CD4-positive, alpha-beta T cell treated with Interleukin-17A for 1 hour (primary cell): Measurements from ENCODE around the gene OBSCN.
"Not testable (repeated sequence)": the region's sequence is repeated elsewhere in the genome, so short reads cannot be mapped to it uniquely, and the experiment has no call there.

Source experiments
- DNase-seq: peaks from one replicate; pipeline ENCODE4 v3.0.0-alpha.2; 2020

Gene OBSCN

DNA sequence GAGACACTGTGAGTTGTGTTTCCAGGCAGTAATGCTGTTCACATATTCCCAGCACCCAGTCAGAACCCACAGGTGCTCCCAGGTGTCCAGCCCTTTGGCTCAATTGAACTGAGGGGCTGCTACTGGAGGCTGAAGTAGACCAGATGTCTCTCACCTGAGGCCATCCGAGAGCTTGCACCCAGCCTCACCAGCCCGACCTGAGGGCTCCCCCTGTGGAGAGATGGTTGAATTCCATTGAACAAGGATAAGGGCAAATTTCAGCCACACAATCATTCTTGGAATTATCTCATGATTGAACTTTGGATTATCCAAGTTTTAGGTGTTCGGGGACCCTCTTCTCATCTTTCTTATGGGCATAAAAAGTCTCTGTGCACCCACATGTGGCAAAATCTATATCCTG lies 52.1 kb downstream of the OBSCN start:
- DNase-seq: no peak

DNA sequence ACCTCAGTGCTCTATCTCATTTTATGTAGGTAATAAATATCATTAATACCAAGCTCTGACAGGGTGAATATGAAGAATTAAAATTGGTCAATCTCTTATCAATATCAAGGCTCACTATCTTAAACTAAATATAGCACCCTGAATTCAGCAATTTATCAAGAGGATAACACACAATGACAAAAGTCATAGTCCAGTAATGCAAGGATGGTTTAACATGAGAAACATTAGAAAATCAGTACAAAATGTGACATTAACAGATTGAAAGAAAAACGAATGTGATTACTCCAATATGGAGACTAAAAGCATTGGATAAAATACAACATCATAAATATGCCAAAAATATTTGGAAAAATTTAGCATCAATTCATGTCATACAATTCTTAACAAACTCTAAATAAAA lies 53.9 kb downstream of the OBSCN start:
- no peak for DNase-seq

DNA sequence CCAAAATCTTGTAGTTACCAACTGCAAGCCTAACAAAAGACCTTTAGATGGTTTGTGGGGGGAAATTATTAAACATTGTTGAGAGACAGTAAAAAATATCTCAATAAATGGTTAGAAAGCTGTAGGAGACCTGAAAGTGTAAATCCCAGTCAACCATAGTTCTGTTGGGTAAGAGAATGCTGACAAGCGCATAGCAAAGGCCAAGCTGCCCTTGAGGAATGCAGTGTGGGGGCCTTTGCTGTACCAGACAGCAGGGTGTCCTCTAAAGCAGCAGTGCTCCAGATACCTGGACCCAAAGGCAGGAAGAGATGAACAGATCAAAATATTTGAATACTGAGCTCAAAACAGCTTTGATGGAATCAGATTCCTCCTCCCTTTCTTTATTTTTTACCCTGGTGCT lies 54.6 kb downstream of the OBSCN start:
- DNase-seq: no peak

DNA sequence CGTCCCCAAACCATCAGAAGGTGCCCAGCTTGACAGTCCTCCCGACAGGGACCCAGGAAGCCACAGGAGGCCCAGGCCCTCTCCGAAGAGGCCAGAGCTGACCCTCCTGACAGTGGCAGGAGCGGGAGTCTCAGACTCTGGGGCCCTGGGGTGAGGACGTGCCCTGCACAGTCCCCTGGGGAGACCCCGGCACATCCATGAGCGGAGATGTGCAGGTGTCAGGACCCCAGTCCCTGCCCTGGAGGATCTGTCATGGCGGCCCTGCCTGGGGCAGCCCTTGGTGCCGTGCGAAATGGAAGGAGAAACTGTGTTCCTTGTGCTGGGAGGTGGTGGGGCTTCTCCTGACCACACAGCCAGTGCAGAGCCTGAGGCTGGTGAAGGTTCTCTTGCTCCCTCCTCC lies 55.8 kb downstream of the OBSCN start:
- DNase-seq: no peak

DNA sequence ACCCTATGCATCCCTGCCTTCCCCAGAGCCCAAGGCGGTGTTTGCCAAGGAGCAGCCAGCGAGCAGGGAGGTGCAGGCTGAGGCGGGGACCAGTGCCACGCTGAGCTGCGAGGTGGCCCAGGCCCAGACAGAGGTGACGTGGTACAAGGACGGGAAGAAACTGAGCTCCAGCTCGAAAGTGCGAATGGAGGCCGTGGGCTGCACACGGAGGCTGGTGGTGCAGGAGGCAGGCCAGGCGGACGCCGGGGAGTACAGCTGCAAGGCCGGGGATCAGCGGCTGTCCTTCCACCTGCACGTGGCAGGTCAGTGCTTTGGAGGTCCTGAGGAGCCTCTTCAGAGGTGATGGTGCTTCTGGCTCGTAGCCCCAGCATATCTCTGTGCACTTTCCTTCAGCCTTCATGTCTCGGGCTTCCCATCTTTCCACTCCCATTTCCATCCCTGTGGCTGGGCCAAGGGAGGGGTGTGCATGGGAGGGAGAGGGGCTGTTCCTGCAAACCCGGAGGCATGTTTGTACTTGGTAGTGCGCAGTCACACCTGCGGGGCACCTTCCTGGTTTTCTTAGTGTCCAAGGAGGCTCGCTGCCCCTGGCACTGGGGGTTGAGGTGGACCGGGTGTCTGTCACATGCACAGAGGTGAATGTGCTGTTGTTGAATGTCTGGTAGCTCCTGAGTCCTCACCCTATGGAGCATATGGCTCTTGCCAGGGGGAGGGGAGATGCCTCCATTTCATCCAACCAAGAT lies 56.4 kb downstream of the OBSCN start:
- no peak for DNase-seq

DNA sequence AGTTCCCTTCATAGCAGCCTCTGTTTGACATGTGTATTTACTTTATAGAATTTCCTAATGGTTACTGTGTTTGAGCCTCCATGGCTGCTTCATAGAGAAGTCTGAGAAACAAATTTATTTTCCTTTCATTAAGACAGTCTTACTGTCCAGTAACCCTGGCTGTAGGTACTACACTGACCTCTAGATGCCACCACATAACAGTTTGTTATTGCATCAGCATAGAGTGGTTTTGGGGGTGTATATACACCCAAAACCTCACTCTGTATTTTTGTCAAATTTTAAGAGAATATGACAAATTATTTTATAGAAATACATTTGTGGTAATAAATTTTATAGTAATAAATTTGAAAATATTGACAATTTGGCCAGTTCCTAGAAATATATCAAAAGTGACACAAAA lies 57.3 kb downstream of the OBSCN start:
- DNase-seq: no peak

DNA sequence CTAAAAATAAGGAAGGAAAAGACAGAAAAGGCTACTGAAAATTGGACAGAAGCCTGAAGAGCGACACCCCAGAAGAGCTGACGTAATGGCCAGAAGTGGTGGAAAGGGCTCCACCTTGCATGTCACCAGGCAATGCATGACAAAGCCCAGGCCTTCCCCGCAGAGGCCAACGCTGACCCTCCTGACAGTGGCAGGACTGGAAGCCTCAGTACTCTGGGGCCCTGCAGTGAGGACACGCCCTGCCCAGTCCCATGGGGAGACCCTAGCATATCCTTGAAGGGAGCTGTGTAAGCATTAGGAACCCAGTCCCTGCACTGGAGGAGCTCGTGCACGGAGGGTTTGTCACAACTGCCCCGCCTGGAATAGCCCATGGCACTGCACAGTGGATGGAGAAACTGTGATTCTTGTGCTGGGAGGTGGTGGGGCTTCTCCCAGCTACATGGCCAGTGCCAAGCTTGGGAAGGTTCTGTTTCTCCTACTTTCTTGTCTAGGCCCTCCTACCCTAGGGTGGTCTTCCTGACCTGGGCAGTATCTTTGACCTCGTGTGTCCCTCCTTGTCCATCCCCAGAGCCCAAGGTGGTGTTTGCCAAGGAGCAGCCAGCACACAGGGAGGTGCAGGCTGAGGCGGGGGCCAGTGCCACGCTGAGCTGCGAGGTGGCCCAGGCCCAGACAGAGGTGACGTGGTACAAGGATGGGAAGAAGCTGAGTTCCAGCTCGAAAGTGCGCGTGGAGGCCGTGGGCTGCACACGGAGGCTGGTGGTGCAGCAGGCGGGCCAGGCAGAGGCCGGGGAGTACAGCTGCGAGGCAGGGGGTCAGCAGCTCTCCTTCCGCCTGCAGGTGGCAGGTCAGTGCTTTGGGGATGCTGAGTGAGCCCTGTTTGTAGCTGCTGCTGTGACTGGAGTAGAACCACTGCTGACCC lies 60.4 kb downstream of the OBSCN start:
- DNase-seq: no peak

DNA sequence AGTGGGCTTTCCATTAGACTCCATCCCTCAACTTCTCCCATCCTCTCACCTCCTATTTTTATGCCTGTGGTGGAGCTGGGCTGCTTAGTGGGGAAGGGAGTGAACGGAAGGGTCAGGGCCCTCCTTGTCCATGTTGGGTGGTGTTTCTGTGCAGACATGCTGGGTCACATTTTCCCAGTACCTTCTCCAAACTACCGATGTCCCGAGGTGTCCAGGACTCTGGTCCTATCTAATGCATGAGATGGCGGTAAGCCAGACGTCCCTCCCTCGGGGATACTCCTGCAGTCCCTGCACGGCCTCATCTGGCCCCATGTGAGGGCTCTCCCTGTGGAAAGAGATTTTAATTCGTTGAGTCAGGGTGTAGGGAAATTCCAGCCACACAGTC lies 61.0 kb downstream of the OBSCN start:
- DNase-seq: no peak

DNA sequence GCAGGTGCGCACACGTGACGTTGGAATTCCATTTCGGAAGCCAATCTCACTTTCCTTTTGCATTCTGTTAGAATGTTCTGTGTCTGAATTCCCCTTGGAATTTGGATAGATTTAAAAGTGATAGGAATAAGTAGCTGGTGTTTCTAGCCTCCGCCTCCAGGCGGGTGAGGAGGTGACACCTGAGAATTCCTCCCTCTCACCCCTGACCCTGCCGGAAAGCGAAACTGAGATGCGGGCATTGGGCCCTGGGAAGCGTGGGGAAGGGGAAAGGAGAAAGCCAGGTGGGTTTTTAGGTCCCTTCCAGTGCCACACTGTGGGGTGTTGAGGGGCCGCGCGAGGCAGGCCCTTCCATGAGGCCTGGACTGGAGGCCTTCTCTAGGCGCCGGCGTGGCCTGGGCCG lies 61.6 kb downstream of the OBSCN start:
- not testable (repeated sequence) for DNase-seq

DNA sequence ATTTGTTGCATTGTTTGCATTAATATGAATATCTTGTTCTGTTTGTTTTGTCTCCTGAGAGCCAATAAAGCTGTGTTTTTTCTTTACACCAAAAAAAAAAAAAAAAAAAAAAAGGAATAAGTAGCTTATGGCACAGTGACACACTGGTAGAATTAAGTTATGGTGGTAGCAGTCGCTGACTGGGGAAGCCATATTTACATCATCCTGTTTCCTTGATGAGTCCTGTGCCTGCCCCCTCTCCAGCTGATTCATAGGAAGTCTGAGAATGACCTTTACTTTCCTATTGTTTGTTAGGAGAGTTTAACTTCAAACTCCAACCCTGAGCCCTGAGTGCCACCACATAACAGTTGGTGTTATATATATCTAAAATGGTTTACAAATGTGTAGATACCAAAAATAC lies 62.2 kb downstream of the OBSCN start:
- DNase-seq: no peak

DNA sequence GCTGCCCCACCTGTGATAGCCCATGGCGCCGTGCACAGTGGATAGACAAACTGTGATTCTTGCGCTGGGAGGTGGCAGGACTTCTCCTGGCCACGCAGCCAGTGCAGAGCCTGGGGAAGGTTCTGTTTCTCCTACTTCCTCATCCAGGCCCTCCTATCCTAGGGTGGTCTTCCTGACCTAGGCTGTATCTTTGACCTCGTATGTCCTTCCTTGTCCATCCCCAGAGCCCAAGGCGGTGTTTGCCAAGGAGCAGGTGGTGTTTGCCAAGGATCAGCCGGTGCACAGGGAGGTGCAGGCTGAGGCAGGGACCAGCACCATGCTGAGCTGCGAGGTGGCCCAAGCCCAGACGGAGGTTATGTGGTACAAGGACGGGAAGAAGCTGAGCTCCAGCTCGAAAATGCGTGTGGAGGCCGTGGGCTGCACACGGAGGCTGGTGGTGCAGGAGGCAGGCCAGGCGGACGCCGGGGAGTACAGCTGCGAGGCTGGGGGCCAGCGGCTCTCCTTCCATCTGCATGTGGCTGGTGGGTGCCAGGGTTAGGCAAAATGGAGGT lies 63.9 kb downstream of the OBSCN start:
- DNase-seq: no peak

DNA sequence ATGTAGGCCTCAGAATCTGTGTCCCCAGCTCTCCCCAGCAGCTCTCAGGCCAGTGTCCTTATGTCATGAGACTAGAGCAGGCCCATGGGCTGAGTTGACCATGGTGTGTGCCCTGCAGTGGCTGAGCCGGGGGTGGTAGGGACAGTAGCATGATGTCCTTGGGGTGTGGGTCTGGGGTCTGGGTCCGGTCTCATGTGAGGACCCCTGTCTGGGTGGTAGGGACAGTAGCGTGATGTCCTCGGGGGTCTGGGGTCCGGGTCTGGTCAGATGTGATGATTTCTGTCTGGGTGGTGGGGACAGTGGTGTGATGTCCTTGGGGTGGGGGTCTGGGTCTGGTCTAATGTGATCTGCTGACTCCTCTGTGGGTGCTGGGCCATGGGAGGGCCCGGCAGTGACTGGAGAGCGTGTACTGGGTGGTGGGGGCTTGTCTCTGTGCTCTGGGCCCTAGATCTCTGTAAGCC lies 64.5 kb downstream of the OBSCN start:
- no peak for DNase-seq

DNA sequence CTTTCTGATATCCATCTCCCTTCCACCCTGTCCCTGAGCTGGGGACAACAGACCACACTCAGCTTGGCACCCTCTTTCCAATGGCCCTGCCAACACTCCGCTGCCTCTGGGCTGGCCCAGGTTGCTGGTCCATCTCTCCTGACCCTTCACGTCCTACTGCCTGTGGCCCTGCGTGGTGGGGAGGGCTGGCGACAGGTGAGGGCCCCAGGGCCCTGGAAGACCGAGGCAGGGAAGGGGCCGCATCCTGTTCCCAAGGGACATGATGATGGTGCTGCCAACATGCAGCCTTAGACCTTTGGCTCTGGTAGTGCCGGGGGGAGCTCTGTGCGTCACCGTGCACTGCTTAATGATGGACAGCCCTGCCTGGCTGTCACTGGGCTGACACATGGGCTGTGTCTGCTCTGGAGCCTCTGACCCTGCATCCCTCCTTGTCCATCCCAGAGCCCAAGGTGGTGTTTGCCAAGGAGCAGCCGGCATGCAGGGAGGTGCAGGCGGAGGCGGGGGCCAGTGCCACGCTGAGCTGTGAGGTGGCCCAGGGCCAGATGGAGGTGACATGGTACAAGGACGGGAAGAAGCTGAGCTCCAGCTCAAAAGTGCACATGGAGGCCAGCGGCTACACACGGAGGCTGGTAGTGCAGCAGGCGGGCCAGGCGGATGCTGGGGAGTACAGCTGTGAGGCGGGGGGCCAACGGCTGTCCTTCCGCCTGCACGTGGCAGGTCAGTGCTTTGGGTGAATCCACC lies 65.2 kb downstream of the OBSCN start:
- DNase-seq: no peak

DNA sequence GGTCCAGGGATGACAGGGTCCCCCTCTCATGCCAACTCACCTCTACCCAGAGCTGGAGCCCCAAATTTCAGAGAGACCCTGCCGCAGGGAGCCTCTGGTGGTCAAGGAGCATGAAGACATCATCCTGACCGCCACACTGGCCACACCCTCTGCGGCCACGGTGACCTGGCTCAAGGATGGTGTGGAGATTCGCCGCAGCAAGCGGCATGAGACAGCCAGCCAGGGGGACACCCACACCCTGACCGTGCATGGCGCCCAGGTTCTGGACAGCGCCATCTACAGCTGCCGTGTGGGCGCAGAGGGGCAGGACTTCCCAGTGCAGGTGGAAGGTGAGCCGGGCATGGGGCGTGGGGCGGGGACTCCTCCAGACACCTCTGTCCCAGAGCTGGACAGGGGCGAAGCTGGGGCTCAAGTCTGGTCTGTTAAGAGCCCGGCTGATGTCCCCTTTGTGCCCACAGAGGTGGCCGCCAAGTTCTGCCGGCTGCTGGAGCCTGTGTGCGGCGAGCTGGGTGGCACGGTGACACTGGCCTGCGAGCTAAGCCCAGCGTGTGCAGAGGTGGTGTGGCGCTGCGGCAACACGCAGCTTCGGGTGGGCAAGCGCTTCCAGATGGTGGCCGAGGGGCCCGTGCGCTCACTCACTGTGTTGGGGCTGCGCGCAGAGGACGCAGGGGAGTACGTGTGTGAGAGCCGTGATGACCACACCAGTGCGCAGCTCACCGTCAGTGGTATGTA lies 66.0 kb downstream of the OBSCN start:
- DNase-seq: no peak

DNA sequence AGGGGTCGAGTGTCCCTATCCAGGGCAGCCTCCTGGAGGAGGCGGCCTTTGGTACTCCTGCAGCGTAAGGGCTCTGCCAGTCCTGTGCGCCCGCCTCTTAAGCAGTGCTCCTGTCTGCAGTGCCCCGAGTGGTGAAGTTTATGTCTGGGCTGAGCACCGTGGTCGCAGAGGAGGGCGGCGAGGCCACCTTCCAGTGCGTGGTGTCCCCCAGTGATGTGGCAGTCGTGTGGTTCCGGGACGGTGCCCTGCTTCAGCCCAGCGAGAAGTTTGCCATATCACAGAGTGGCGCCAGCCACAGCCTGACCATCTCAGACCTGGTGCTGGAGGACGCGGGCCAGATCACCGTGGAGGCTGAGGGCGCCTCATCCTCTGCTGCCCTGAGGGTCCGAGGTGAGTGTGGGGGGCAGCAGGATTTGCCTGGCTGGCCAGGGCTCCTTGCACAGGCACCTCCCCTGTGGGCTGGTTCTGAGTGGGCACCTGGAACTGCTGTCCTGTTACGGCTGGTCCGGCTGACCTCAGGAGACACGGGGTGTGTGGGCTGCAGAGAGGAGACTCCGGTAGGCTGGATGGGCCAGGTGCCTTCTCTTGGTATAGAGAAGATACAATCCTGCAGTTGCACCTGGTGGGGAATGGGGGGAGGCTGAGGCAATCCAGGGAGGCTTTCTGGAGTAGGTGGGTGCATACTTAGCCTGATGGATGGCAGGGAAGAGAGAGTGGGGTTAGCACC lies 66.8 kb downstream of the OBSCN start:
- no peak for DNase-seq

DNA sequence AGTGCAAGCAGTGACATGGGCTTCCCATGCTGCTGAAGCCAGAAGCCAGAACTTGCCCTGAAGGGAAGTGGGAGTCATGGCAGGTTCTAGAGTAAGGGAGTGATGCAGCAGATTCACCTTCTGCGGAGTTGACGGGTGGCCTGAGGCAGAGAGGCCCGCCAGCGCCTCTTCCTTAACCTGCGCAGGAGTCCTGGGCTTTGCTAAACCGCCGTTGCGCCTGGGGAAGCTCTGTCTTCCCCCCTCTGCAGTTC lies 67.3 kb downstream of the OBSCN start:
- DNase-seq: no peak

DNA sequence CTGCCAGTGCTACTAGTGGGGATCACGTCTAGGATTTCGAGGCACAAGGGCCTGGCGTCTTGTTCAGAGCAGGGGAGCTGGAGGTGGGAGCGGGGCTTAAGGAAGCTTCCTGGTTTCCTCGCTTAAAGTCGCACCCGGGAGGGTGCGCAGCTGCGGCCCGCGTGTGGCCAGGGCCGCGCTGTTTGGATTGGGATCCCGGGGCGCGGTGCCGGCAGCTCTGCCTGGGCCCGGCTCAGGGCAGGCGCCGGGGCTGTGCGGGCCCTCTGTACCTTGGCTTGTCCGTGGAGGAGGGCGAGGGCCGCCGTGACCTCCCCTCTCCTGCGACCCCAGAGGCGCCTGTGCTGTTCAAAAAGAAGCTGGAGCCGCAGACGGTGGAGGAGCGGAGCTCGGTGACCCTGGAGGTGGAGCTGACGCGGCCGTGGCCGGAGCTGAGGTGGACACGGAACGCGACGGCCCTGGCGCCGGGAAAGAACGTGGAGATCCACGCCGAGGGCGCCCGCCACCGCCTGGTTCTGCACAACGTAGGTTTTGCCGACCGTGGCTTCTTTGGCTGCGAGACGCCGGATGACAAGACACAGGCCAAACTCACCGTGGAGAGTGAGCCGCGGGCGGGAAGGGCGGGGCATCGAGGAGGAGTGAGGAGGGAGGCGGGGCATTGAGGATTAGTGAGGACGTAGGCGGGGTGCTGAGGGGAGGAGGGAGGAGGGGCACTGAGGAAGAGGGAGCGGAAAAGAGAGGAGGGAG lies 67.8 kb downstream of the OBSCN start:
- DNase-seq: peak; percentile 95

DNA sequence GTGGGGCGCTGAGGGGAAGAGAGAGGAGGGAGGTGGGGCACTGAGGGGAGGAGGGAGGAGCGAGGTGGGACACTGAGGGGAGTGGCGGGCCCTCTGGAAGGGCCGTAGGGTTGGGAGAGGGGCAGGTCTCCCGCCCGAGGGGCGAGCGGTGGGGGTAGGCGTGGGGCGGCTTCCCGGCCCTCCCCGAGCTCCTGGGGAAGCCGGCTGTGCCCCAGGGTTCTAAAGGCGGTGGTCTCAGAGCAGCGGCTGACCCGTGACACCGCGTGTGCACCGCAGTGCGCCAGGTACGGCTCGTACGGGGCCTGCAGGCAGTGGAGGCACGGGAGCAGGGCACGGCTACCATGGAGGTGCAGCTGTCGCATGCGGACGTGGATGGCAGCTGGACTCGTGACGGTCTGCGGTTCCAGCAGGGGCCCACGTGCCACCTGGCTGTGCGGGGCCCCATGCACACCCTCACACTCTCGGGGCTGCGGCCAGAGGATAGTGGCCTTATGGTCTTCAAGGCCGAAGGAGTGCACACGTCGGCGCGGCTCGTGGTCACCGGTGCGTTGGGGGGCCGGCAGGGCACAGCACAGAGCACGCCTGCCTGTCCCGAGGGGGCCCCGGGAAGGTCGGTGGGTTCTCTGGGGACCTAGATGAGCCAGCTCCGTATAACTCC lies 68.5 kb downstream of the OBSCN start:
- no peak for DNase-seq

DNA sequence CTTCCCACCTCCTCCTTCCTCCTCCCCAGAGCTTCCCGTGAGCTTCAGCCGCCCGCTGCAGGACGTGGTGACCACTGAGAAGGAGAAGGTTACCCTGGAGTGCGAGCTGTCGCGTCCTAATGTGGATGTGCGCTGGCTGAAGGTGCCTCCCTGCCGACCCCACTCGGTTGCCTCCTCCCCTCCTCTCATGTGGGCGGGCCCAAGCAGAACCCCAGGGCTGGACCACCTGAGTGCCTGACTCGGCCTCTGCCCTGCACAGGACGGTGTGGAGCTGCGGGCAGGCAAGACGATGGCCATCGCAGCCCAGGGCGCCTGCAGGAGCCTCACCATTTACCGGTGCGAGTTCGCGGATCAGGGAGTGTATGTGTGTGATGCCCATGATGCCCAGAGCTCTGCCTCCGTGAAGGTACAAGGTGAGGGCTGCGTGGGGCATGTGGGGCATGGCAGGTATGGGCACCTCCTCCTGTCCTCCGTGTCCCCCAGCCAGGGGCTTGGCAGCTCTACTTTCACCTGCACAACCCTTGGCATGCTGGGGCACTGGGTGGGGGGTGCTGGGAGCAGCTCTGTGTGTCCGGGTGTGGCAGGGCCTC lies 69.2 kb downstream of the OBSCN start:
- no peak for DNase-seq
